SK-MEL-5 (cell line): ENCODE measurements around the gene SLC39A3. TPM values are rescaled to one million over a fixed set of nuclear protein-coding genes. Genes with fewer than 3 reads are reported as not detected.

ENCODE experiments used
- DNase-seq: peaks from one replicate; pipeline ENCODE4 v3.0.0-alpha.2; 2016; ENCODE audit warnings: low read depth, low spot score
- in situ Hi-C: cut with HindIII; loops from 2 replicates; pipeline ENCODE4 v1.10.0; 2016; ENCODE audit warnings: low sequenced_read_pairs, high pct_unique_total_duplicates, low pct_unique_long_range_greater_than_20kb
- total RNA-seq: library from RNA; depleted of rRNA; stranded (reverse); fragments of >200 nt; shearing (Covaris generic); gene quantifications from 2 replicates; pipeline ENCODE4 v1.2.3, GENCODE V29; 2014

Gene SLC39A3
- total RNA-seq, 1 experiment from 2014 or later, result 48.6 TPM

DNA sequence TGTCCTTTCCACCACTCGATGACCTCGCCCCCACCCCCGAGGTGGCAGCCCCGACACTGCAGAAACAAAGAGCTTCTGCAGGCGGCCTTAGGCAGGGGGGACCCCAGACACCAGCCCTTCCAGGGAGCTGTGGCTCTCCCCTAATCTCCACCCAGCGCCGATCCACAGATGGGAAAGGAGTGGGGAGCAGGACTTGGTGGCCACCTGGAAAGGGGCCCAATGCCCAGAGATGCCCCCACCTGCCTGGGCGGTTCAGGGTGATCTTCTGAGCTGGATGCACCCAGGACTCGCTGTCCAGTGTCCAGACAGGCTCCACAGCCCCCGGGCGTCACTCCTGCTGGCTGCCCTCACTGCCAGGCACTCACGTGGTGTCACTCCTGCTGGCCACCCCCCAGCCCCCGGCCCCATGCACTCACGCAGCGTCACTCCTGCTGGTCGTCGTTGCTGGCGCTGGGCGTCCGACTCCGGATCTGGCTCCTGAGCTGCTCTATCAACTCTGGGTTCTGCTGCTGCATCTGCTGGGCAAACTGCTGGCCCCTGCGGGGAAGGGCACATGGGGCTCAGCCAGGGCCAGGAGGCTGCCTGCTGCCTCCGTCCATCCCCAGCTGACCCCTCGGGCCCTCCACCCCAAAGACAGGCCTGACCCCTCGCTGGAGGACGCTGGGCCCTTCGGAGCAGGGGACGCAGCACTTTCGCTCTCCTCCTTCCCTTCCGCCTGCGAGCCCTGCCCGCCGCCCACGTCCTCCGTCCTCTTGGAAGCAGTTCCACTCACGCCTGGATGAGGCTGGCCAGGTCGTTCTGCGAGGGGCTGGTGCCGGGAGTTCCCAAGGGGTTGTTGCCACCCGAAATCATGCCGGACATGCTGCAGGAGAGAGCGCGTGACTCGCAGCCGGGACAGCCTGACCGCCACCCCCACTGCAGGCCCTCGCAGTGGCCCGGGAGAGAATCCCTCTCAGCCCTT lies 17.4 kb upstream of the SLC39A3 start:
- no peak for DNase-seq
- in situ Hi-C loops, result no loop called here

DNA sequence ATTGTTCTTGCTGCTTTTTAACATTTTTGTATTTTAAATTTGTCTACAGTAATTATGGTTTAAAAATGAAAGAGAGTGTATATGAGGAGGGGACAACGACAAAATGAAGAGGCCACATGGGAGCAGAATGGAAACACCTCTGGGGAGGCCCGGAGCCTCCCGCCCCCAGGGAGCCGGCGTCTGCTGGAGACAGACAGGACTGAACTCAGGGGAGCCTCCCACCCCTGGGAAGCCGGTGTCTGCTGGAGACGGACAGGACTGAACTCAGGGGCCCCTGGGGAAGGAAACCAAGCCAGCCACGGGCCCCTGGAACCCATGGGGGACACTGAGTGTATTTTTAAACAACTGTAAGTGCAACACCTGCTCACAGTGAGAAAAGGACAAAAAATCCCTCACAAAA lies 16.7 kb upstream of the SLC39A3 start:
- DNase-seq, result no peak
- in situ Hi-C loops, result no loop called here

DNA sequence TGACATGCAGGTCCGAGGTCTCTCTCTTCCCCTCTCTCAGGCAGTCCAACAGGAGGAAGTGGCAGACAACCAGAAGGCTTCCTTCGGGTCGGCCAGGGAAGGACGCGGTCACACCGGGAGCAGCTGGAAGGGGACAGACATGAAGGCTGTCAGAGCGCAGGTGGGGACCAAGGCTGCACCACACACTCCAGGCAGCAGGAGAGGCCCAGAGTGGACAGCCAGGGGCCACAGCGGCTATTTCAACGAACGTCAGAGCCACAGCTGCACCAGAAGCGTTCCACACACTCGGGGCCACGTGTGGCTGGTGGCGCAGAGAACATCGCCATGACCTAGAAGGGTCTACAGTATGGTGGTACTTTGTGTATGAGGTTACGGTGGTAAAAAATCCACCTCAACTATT lies 16.0 kb upstream of the SLC39A3 start:
- in situ Hi-C loops, result no loop called here
- DNase-seq, result no peak

DNA sequence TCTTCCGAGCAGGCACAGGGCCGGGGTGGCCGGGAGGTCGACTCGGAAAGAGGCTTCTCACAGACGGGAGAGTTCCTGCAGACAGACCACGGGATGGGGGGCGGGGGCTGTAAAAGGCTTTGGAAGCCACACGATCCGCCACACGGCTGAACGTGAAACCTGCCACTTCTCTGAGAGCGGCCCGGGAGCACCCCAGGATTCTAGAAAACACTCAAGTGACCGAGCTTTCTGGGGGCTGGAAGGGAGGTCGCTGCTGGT lies 15.6 kb upstream of the SLC39A3 start:
- DNase-seq, result no peak
- in situ Hi-C loops, result no loop called here

DNA sequence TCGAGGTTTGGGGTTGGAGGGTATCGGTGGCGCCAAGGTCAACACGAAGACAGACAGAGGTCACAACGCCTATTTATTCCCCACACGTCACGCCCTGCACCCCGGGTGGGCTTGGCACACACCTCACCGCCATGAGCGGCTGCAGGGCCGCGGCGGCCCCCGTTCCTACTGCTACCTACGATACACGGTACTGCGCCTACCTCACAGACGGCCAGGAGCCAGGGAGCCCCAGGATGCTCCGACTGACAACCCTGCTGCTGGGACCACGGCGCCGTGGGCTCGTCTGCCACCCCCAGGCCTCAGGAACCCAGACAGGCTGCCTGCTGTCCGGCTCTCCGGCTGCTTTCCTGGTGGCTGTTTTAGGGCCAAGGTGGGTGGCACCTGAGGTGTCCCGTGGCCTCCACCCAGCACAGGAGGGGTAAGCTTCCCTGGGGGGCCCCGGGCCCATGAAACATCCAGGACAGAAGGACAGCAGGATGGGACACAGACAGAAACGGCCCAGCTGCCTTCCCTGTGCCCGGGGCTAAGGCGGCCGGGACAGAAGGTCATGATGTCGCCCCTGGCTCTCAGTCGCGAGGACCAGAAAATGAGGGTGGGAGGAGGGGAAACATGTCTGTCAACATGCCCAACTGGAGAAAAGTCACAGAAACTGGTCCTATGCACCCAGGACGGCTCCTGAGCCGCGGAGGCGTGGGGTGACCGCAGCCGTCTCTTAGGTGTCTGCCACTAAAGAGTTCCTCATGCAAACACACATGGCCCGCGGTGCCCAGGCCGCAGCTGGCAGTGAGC lies 15.0 kb upstream of the SLC39A3 start:
- DNase-seq, result no peak
- in situ Hi-C loops, result no loop called here

DNA sequence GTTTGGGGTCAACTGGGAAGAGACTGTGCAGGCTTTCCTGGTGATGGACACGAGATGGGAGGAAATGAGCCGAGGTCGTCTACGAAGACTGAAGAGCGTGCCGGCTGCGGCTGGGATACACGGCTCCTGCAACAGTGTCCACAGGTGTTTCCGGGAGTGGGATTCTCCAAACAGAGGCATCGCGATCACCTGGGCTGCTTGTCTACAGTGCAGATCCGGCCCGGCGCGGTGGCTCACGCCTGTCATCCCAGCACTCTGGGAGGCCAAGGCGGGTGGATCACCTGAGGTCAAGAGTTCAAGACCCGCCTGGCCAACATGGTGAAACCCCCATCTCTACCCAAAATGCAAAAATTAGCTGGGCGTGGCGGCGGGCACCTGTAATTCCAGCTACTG lies 11.6 kb upstream of the SLC39A3 start:
- in situ Hi-C loops, result no loop called here
- DNase-seq, result no peak

DNA sequence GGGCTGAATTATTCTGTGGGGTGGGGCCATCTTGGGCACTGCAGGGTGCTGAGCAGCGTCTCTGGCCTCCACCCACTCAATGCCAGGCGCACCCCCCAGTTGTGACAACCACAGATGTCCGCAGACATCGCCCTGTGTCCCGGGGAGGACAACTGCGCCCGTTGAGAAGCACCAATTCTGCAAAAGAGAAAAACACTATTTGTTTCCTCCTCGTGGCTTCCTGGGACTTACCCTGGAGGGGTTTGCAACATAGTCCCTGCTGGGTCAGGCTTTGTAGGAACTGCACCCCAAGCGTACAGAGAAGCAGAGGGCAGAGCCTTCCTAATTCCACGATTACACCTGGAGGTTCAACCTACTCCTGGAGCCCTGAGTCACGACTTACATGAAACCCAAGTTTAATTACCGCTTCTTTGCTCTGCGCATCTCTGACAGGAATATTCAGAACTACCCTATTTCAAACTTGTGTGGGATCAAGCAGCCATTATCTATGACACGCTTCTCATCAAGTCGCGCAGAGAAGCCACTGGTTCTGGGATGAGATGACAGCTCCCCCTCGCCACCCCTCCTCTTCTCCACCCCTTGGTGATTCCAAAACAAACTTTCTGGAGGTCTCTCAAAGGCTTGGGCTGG lies 11.1 kb upstream of the SLC39A3 start:
- no peak for DNase-seq
- in situ Hi-C loops, result no loop called here

DNA sequence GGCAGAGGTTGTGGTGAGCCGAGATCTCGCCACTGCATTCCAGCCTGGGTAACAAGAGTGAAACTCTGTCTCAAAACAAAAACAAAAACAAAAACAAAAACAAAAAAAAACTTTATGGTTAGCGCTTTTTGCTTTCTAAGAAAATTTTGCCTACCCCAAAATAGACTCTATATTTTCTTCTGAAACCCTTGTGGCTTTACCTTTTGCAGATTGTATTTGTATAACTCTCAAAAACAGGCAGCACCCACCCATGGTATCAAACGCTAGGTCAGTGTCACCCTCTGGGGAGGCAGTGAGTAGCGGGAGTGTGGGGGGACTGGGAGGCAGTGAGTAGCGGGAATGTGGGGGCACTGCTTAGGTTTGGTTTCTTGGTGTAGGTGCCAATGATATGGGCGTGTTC lies 7.5 kb upstream of the SLC39A3 start:
- in situ Hi-C loops, result no loop called here

DNA sequence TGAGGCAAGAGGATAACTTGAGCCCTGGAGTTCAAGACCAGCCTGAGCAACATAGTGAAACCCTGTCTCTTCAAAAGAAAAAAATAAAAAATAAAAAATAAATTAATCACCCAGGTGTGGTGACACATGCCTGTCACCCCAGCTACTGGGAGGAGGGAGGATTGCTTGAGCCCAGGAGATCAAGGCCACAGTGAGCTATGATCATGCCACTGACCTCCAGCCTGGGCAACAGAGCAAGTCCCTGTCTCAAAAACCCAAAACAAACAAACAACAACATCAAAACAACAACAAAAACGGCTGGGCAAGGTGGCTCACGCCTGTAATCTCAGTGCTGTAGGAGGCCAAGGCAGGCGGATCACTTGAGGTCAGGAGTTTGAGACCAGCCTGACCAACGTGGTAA lies 4.3 kb upstream of the SLC39A3 start:
- in situ Hi-C loops, result no loop called here
- DNase-seq, result no peak

More for the DNA sequence above, 7.5 kb upstream of the SLC39A3 start:
- DNase-seq, result no peak

DNA sequence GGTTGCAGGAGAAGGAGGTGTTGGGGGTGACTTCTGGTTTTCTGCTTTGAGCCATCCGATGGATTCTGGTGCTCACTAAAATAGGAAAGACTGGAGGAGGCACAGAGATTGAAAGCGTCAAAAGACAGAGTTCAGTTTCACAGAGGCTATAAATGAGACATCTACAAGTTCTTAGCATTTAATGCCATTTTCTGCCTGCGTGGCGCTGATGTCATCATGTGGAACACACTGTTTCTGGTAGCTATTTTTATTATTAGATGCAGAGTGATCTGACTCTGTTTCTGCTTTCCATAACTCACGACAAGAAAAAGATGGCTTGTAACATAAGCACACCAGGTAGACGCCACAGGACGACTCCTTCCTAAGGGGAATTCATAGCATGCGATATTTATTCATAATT lies 3.3 kb upstream of the SLC39A3 start:
- DNase-seq, result no peak
- in situ Hi-C loops, result no loop called here

DNA sequence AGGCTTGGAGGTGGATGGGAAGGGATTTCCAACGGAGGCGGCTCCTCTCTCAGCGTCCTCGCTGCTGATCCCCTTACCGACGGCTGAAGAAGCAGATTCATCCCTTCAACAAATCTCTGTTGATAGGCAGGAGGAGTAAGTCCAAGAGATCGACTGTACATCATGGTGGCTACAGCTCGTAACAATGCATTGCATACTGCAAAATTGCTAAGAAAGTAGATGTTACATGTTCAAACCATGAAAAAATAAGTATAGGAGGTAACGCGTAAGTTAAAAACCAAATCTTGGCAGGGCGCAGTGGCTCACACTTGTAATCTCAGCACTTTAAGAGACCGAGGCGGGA lies 468 bp upstream of the SLC39A3 start:
- no peak for DNase-seq
- in situ Hi-C loops, result no loop called here

DNA sequence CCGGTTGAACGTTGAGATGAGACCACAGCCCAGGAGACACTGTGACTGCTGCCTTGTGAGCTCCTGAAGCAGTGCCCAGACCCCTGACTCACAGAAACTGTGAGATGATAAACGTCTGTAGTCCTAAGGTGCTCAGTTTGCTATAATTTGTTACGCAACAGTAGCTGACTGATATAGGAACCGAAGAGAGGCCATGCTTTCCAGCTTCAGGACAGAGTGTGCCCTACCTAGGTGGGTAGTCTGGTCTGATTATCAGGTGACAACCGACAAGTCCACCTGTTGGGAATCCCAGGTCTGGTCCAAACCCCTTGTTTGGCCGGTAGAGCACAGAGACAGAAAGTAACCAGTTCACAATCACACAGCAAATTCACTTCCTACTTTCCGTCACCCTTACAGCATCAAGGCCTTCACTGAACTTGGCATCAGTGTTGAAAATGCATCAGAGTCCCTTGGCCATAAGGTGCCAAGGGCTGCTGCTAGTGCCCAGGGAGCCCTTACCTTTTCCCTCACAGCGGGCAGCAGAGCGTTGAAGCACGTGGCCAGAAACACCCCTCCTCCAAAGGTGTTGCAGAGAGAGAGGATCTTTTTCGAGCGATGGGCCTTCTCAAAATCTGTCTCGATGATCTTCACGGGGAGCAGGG lies 3.1 kb downstream of the SLC39A3 start:
- in situ Hi-C loops, result no loop called here
- DNase-seq, result no peak

DNA sequence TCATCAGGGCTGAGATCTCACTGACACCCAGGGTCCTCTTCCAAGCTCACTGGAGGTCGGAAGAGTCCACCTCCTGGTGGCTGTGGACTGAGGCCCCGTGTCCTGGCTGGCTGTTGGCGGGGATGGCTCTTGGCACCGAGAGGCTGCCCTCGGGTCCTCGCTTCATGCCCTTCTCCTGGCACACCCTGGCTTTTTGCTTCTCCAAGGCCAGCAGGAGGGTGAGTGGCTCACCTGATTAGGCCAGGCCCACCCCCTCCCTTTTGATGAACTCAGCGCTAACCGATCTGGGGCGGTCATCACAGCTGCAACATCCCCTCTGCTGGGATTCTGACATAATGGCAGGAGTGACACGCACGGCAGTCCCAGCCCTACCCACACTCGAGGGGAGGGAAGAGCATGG lies 4.4 kb downstream of the SLC39A3 start:
- in situ Hi-C loops, result no loop called here
- DNase-seq, result no peak

DNA sequence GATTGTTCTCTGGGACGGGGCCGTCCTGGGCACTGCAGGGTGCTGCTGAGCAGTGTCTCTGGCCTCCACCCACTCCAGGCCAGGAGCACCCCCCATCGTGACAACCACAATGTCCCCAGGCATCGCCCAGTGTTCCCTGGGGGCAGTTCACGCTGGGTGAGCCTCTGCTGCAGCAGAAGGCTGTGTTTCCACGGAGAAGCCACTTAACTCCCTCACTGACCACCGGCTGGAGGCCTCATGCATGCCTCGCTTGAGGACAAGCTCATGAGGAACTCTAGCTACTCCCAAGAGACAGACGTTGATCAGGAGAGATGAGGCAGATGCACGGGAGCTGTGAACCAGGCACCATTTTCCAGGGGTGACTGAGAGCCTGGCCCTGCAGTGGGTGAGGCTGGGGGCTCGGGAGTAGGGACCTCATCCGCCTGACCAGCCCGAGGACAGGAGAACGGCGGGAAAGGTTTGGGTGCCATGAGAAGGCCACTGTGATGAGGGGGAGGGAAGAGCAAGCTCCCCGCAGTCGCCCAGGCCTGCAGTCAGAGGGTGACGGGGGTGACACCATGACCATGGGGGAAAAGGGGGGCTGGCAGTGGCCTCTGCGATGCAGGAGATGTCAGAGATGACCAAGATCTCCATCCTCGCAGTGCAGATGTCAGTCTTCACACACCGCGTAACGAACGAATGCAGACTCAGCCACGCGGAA lies 5.1 kb downstream of the SLC39A3 start:
- in situ Hi-C loops, result no loop called here
- no peak for DNase-seq

DNA sequence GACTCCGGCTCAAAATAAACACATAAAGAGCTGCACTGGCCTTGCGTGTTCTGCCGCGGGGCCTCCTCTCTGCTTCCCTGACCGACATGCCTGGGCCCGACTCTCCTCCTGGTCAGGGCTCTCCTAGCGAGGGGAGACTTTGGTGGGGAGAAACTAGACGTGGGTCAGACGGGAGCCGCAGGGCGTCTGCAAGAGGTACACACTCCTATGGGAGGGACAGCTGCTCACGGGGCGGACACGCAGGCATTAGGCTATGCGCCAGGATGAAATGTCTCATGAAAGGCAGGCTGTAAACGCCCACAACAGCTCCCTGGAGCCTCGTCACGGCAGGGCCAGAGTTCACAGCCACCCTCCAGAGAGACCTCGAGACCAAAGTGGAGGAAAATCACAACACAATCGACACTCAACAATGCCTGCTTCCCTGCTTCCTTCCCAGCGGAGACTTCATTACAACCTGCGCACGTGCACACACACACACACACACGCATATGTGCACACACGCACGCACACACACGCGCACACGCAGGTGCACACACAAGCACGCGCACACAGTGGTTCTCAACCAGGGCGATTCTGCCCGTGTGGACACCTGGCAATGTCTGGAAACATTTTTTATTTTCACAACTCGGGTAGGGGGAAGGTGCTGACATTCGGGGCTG lies 5.8 kb downstream of the SLC39A3 start:
- no peak for DNase-seq
- in situ Hi-C loops, result no loop called here

DNA sequence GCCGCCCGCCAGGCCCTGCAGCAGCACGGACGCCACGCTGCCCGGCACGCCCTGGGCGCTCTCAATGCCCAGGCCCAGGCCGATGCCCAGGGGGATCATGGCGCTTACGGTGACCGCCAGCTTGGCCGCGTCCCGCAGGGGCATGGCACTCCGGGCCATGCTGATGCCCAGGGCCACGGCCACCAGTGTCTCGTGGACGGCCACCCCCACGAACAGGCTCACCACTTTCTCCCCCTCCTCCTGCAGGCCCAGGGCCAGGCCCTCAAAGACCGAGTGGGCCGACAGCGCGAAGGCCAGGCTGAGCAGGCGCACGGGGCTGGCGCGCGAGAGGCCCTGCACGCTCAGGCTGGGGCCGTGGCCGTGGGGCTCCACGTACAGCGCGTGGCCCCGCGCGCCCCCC lies 6.9 kb downstream of the SLC39A3 start:
- no peak for DNase-seq
- in situ Hi-C loops, result no loop called here

DNA sequence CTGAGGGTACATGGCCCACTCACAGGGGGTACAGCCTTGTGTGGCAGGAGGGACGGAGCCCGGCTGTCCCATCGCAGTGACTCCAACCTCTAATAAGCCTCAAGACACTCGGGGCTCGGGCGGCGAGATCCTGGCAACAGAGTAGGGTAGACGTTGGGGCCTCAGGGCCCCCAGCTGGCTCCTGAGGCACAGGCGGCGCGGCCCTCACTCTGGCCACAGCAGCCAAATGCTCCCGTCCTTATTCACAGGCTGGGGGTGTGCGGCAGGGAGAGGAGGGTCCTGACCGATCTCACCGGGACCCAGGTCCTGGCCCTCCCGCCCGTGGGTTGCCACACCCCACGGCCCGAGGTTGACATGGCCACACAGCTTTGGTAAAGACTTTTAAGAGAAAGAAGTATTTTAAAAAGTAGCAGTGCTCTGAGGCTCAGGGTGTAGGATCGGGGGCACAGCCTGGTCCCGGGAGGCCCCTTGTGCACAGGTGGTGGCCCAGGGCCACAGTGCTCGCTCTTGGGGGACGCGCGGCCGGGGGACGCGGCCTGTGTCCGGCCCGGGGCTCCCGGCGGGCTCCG lies 7.6 kb downstream of the SLC39A3 start:
- in situ Hi-C loops, result no loop called here
- DNase-seq, result no peak
